Parathyroid adenoma (tissue), 2 donors: ENCODE results near the gene CEACAM4.

Experiments used
- H2AFZ ChIP-seq: fragments of 300-600 bp; sonication (generic); one replicate; pipeline ENCODE4 v1.7.0; 2017; ENCODE audit warnings: antibody characterized with exemption, mild to moderate bottlenecking
- H3K27ac ChIP-seq: fragments of 300-600 bp; sonication (generic); one replicate; pipeline ENCODE4 v1.7.0; 2017
- H3K27me3 ChIP-seq: fragments of 300-600 bp; sonication (generic); one replicate; pipeline ENCODE4 v1.7.0; 2017; ENCODE audit warnings: low read length; ENCODE audit not compliant: control insufficient read depth, insufficient read depth
- H3K36me3 ChIP-seq: fragments of 300-600 bp; sonication (generic); one replicate; pipeline ENCODE4 v1.7.0; 2017; ENCODE audit warnings: low read length; ENCODE audit not compliant: control insufficient read depth, insufficient read depth
- H3K4me1 ChIP-seq: fragments of 300-600 bp; sonication (generic); one replicate; pipeline ENCODE4 v1.7.0; 2017; ENCODE audit warnings: control low read depth
- H3K4me2 ChIP-seq: fragments of 300-600 bp; sonication (generic); one replicate; pipeline ENCODE4 v1.7.0; 2017; ENCODE audit warnings: low read length
- H3K4me3 ChIP-seq: fragments of 300-600 bp; sonication (generic); one replicate; pipeline ENCODE4 v1.7.0; 2017; ENCODE audit warnings: low read depth, low read length
- H3K79me2 ChIP-seq: fragments of 300-600 bp; sonication (generic); one replicate; pipeline ENCODE4 v1.7.0; 2017; ENCODE audit warnings: control low read depth
- H3K9ac ChIP-seq: fragments of 300-600 bp; sonication (generic); one replicate; pipeline ENCODE4 v1.7.0; 2017; ENCODE audit warnings: mild to moderate bottlenecking
- H3K9me3 ChIP-seq: fragments of 300-600 bp; sonication (generic); one replicate; pipeline ENCODE4 v1.7.0; 2017; ENCODE audit warnings: low read length; ENCODE audit not compliant: control insufficient read depth
- TF ChIP-seq, protein P1 (sequence below): fragments of 300-600 bp; sonication (generic); IDR thresholded peaks from one replicate; pipeline ENCODE4 v1.7.0; 2017; ENCODE audit warnings: antibody characterized with exemption, mild to moderate bottlenecking
- donor health status: primary hyperparathyroidism.

CEACAM4 gene

DNA sequence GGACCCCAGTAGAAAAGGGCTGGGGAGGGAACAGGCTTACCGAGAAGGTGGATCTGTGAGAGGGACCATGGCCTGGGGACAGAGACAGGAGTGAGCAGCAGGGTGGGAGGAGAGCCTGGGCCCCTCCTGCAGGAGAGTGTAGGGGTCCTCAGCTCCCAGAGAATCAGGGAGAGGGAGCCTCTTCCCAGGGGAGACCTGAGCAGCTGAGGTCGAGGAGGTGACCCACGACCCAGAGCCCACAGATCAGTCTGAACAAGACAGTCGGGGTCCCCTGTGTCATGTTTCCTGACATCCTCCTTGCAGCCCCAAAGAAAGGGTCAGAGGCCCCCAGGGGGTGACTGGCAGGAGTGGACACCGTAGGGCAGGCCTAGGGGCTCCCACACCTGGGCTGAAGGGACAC lies 6.7 kb downstream of the CEACAM4 start:
- Histone ChIP-seq H3K4me1 (no peaks in the 10 kb centered on the region), H3K9ac (no peak overlapping the region), H3K9me3 (no peaks in the 10 kb centered on the region), H3K27ac (no peak overlapping the region), H3K4me3 (no peak overlapping the region), H2AFZ (no peak overlapping the region), H3K4me2 (no peak overlapping the region), H3K27me3 (no peaks in the 10 kb centered on the region), H3K79me2 (no peaks in the 10 kb centered on the region), H3K36me3 (no peaks in the 10 kb centered on the region)
- TF ChIP-seq, protein P1, sequence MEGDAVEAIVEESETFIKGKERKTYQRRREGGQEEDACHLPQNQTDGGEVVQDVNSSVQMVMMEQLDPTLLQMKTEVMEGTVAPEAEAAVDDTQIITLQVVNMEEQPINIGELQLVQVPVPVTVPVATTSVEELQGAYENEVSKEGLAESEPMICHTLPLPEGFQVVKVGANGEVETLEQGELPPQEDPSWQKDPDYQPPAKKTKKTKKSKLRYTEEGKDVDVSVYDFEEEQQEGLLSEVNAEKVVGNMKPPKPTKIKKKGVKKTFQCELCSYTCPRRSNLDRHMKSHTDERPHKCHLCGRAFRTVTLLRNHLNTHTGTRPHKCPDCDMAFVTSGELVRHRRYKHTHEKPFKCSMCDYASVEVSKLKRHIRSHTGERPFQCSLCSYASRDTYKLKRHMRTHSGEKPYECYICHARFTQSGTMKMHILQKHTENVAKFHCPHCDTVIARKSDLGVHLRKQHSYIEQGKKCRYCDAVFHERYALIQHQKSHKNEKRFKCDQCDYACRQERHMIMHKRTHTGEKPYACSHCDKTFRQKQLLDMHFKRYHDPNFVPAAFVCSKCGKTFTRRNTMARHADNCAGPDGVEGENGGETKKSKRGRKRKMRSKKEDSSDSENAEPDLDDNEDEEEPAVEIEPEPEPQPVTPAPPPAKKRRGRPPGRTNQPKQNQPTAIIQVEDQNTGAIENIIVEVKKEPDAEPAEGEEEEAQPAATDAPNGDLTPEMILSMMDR, result no peak

GRCh38 chr19:41619018-41619556 lies 7.8 kb downstream of the CEACAM4 start:
- no peaks in the 10 kb centered on the region for H3K27me3 ChIP-seq
- no peak overlapping the region for H2AFZ ChIP-seq
- no peaks in the 10 kb centered on the region for H3K79me2 ChIP-seq
- H3K4me3 ChIP-seq, result no peak overlapping the region
- H3K4me2 ChIP-seq, result no peak overlapping the region
- TF ChIP-seq, protein P1, result no peak
- H3K9ac ChIP-seq, result no peak overlapping the region
- no peaks in the 10 kb centered on the region for H3K36me3 ChIP-seq
- H3K9me3 ChIP-seq, result no peaks in the 10 kb centered on the region
- H3K4me1 ChIP-seq, result no peaks in the 10 kb centered on the region
- no peak overlapping the region for H3K27ac ChIP-seq

DNA sequence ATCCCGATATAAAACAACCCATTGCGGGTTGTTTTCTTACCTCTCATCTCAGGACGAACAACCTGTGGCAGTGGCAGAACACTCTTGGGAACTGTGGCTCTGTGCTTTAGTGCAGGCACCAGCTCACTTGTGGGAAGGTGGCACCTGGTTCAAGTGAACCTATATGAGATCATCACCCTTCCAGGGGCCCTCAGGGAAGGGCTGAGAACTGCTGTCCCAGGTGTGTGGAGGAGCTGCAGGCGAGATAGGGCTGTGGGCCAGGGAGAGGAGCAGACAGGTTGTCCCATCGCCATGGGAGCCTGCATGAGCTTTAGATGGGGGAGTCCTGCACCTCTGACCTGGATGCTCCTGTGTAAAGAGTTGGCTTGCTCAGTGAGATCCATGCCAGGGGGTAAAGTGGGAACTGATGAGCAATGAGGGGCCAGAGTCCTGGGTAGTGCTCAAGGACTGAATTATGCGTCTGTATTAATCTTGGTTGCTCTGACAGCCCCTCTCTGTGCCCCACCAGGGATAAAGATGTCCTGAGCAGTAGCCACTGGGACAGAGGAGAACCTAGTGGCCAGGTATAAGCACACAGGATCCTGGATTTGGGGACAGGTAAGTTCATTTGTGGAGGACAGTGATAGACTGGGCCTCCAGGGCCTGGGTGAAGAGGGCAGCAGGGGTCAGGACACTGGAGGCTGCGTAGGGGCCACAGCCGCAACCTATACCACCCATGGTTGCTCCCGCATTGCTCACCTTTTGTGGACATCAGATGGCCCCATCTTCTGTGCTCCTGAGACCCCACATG lies 8.7 kb downstream of the CEACAM4 start:
- no peak overlapping the region for H3K4me2 ChIP-seq
- no peaks in the 10 kb centered on the region for H3K4me1 ChIP-seq
- H3K36me3 ChIP-seq, result no peaks in the 10 kb centered on the region
- H3K79me2 ChIP-seq, result no peaks in the 10 kb centered on the region
- no peak overlapping the region for H3K27ac ChIP-seq
- H3K9me3 ChIP-seq, result no peaks in the 10 kb centered on the region
- no peaks in the 10 kb centered on the region for H3K27me3 ChIP-seq
- no peak overlapping the region for H3K9ac ChIP-seq
- H2AFZ ChIP-seq, result no peak overlapping the region
- no peak overlapping the region for H3K4me3 ChIP-seq
- TF ChIP-seq, protein P1, result no peak

GRCh38 chr19:41616792-41617621 lies 9.9 kb downstream of the CEACAM4 start:
- TF ChIP-seq, protein P1, result no peak
- Histone ChIP-seq H3K4me3 (no peak overlapping the region), H3K4me1 (no peaks in the 10 kb centered on the region), H3K27ac (no peak overlapping the region), H3K27me3 (no peaks in the 10 kb centered on the region), H2AFZ (no peak overlapping the region), H3K4me2 (no peak overlapping the region), H3K9me3 (no peaks in the 10 kb centered on the region), H3K79me2 (no peaks in the 10 kb centered on the region), H3K9ac (no peak overlapping the region), H3K36me3 (no peaks in the 10 kb centered on the region)
